Uterus (tissue), 2 donors: ENCODE measurements around the gene ZNF827.

Experiments used
- POLR2A ChIP-seq, 2 donors: fragments of 450-650 bp; IDR thresholded peaks; one replicate each; pipeline ENCODE4 v1.6.1; 2016; ENCODE audit warnings: antibody characterized with exemption in 2 of 2, mild to moderate bottlenecking in 1 of 2, moderate library complexity in 1 of 2
- TF ChIP-seq, protein P1 (sequence below), 4 experiments: fragments of 200-600 bp in 2 of 4; fragments of 450-650 bp in 2 of 4; sonication (generic) in 2 of 4; IDR thresholded peaks; one replicate each; pipeline ENCODE4 v1.5.1; 2016 to 2019; ENCODE audit warnings: antibody characterized with exemption in 4 of 4, mild to moderate bottlenecking in 2 of 4, moderate library complexity in 1 of 4

DNA sequence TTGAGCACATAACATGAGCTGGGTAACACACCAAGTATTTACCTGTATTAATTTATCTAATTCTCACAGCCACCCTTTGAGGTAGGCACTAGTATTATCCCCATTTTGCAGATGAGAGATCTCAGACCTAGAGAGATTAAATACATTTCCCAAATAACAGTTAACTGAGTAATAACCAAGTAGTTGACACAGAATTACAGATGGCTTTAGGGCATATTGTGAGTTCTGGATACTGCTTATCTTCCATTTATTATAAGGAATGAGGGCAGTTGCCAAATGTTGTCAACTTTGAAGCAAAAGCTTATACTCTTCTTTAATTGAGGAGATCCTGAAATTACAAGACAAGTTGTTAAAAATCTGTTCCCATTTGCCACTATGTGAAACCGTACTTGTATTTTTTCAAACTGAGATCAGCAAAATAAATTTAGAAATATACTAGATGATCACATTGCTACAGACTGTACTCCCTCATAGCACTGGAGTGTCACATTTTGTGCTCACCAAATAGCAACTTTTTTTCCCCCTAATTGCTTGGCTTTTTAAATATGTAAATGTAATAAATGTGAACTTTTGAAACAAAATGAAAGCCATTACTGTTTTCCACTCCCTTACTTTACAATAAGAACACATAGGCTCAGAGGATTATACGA, 62.0 kb downstream of the ZNF827 start:
- TF ChIP-seq, protein P1, sequence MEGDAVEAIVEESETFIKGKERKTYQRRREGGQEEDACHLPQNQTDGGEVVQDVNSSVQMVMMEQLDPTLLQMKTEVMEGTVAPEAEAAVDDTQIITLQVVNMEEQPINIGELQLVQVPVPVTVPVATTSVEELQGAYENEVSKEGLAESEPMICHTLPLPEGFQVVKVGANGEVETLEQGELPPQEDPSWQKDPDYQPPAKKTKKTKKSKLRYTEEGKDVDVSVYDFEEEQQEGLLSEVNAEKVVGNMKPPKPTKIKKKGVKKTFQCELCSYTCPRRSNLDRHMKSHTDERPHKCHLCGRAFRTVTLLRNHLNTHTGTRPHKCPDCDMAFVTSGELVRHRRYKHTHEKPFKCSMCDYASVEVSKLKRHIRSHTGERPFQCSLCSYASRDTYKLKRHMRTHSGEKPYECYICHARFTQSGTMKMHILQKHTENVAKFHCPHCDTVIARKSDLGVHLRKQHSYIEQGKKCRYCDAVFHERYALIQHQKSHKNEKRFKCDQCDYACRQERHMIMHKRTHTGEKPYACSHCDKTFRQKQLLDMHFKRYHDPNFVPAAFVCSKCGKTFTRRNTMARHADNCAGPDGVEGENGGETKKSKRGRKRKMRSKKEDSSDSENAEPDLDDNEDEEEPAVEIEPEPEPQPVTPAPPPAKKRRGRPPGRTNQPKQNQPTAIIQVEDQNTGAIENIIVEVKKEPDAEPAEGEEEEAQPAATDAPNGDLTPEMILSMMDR (IDR thresholded peaks at IDR 0.05), result no peak
- TF ChIP-seq POLR2A (IDR thresholded peaks at IDR 0.05), result no peak
